HepG2 (cell line): Measurements from ENCODE around the gene LSM2. TPM values are rescaled to one million over a fixed set of nuclear protein-coding genes. Genes with fewer than 3 reads are reported as not detected.
A peak's percentile ranks its signal among the peaks of the same experiment; 100 is the strongest.

Experiments used
- ATF4 ChIP-seq, 2 experiments: fragments of 450-650 bp in 1 of 2; sonication (generic) in 1 of 2; formaldehyde crosslinking; IDR thresholded peaks; 2 replicates each; pipeline versions ENCODE4 v1.5.0 to v1.8.0; 2020 to 2022; ENCODE audit warnings: mild to moderate bottlenecking in 1 of 2, missing genetic modification reagents in 1 of 2
- CC2D1A ChIP-seq: sonication (generic); formaldehyde crosslinking; IDR thresholded peaks from 2 replicates; pipeline ENCODE4 v1.8.1; 2023; ENCODE audit warnings: mild to moderate bottlenecking, missing genetic modification reagents
- ETV5 ChIP-seq: IDR thresholded peaks from 2 replicates; pipeline ENCODE4 v1.6.1; 2018; ENCODE audit warnings: missing biosample characterization, missing genetic modification reagents, inconsistent platforms, borderline replicate concordance
- FOXA1 ChIP-seq, 2 experiments: fragments of 450-650 bp in 1 of 2; sonication (generic) in 1 of 2; formaldehyde crosslinking in 1 of 2; IDR thresholded peaks; 2 replicates each; pipeline versions ENCODE4 v1.4.0 to v1.6.1; 2016 to 2020; ENCODE audit warnings: missing genetic modification reagents in 1 of 2
- GABPB1 ChIP-seq: IDR thresholded peaks from 2 replicates; pipeline ENCODE4 v1.6.1; 2016; ENCODE audit warnings: mild to moderate bottlenecking, missing genetic modification reagents, moderate library complexity, missing compliant biosample characterization
- KLF6 ChIP-seq: IDR thresholded peaks from 2 replicates; pipeline ENCODE4 v1.8.0; 2016; ENCODE audit warnings: missing biosample characterization, missing genetic modification reagents
- MATR3 ChIP-seq: sonication (generic); formaldehyde crosslinking; IDR thresholded peaks from 2 replicates; pipeline ENCODE4 v1.4.0; 2020; ENCODE audit warnings: missing genetic modification reagents
- MIER2 ChIP-seq: IDR thresholded peaks from 2 replicates; pipeline ENCODE4 v1.6.1; 2016; ENCODE audit warnings: missing biosample characterization, missing genetic modification reagents
- PBX3 ChIP-seq: sonication (generic); formaldehyde crosslinking; IDR thresholded peaks from 2 replicates; pipeline ENCODE4 v1.8.1; 2023; ENCODE audit warnings: missing genetic modification reagents, inconsistent platforms, borderline replicate concordance
- PRDM15 ChIP-seq: sonication (generic); formaldehyde crosslinking; IDR thresholded peaks from 2 replicates; pipeline ENCODE4 v1.4.0; 2020; ENCODE audit warnings: missing genetic modification reagents
- RBFOX2 ChIP-seq: fragments of 200-400 bp; formaldehyde crosslinking; IDR thresholded peaks from 2 replicates; pipeline ENCODE4 v1.6.1; 2017; ENCODE audit warnings: low read depth, mild to moderate bottlenecking, low read length
- RCOR2 ChIP-seq: IDR thresholded peaks from 2 replicates; pipeline ENCODE4 v1.6.1; 2016; ENCODE audit warnings: missing biosample characterization, missing genetic modification reagents
- SIN3B ChIP-seq: fragments of 150-350 bp; IDR thresholded peaks from 2 replicates; pipeline ENCODE4 v1.6.1; 2014; ENCODE audit warnings: low read length
- SRF ChIP-seq: IDR thresholded peaks from 2 replicates; pipeline ENCODE4 v1.6.1; 2011; ENCODE audit warnings: mild to moderate bottlenecking, low read depth, low read length, moderate library complexity
- SUZ12 ChIP-seq: fragments of 150-350 bp; IDR thresholded peaks from 2 replicates; pipeline ENCODE4 v1.6.1; 2014; ENCODE audit warnings: low read depth, low read length
- ZBTB38 ChIP-seq: sonication (generic); formaldehyde crosslinking; IDR thresholded peaks from 2 replicates; pipeline ENCODE4 v1.5.1; 2020; ENCODE audit warnings: mild to moderate bottlenecking, missing genetic modification reagents
- ZBTB43 ChIP-seq: sonication (generic); formaldehyde crosslinking; conservative IDR thresholded peaks from 2 replicates; pipeline ENCODE4 v1.4.0; 2020; ENCODE audit warnings: missing genetic modification reagents
- ZBTB44 ChIP-seq: sonication (generic); formaldehyde crosslinking; IDR thresholded peaks from 2 replicates; pipeline ENCODE4 v1.4.0; 2020; ENCODE audit warnings: missing genetic modification reagents
- ZFP36 ChIP-seq: fragments of 150-350 bp; IDR thresholded peaks from 2 replicates; pipeline ENCODE4 v1.6.1; 2018; ENCODE audit warnings: borderline replicate concordance, low read length, low read depth; ENCODE audit not compliant: partially characterized antibody
- ZNF143 ChIP-seq: sonication (generic); formaldehyde crosslinking; IDR thresholded peaks from 2 replicates; pipeline ENCODE4 v1.4.0; 2020; ENCODE audit warnings: missing genetic modification reagents
- ZNF430 ChIP-seq: sonication (generic); formaldehyde crosslinking; IDR thresholded peaks from 2 replicates; pipeline ENCODE4 v1.9.0; 2021; ENCODE audit warnings: mild to moderate bottlenecking, missing genetic modification reagents
- ZNF44 ChIP-seq: sonication (generic); formaldehyde crosslinking; IDR thresholded peaks from 2 replicates; pipeline ENCODE4 v1.5.1; 2020; ENCODE audit warnings: mild to moderate bottlenecking, missing genetic modification reagents
- polyA plus RNA-seq, 8 experiments: library from polyadenylated mRNA; depleted of rRNA in 3 of 8; stranded (reverse) in 7 of 8; unstranded in 1 of 8; fragments of >200 nt; fragmentation: Illumina TruSeq in 4 of 8; extraction: Trizol in 4 of 8; gene quantifications; 2 replicates each; pipeline versions ENCODE4 v1.2.1 to v1.2.3, GENCODE V29; 2011 to 2016; ENCODE audit warnings: low read depth in 4 of 8, missing spikeins in 1 of 8, mixed read lengths in 1 of 8; ENCODE audit not compliant: insufficient read depth in 1 of 8
- total RNA-seq, 5 experiments: library from RNA; depleted of rRNA; stranded (reverse); fragments of >200 nt; fragmentation: Illumina TruSeq; extraction: Trizol; gene quantifications; 2 replicates each; pipeline ENCODE4 v1.2.3, GENCODE V29; 2016; ENCODE audit warnings: low read depth in 1 of 5

The LSM2 gene
- total and polyA plus RNA-seq, 2 of the 13 experiments (the other 11 are each of a cell fraction or from before 2014, with no cell fraction given), result 69.4 to 90.5 TPM

- TF ChIP-seq MIER2, result no peak
- TF ChIP-seq SRF, result no peak
- TF ChIP-seq ZBTB44, result no peak
- TF ChIP-seq ZNF44 (CRISPR knock-in tag), result no peak
- no peak for TF ChIP-seq ZNF143 (CRISPR knock-in tag)
- TF ChIP-seq ZBTB43, result no peak
- TF ChIP-seq PRDM15, result no peak
- peak; percentile 67 for TF ChIP-seq RBFOX2
- no peak for TF ChIP-seq SIN3B
- no peak for TF ChIP-seq MATR3 (CRISPR knock-in tag)
- no peak for TF ChIP-seq SUZ12
- TF ChIP-seq CC2D1A (CRISPR knock-in tag), result no peak
- no peak for TF ChIP-seq ZFP36
- no peak for TF ChIP-seq PBX3 (CRISPR knock-in tag)
- TF ChIP-seq ETV5, result no peak
- no peak for TF ChIP-seq ATF4 (CRISPR knock-in tag; IDR thresholded peaks at IDR 0.05)
- TF ChIP-seq RCOR2 (CRISPR knock-in tag), result 0 out of 2 replicates have a peak, but pooled peaks have one; percentile 19
- TF ChIP-seq GABPB1 (CRISPR knock-in tag), result peak; percentile 39; the same call in 1 of the 2 replicates
- TF ChIP-seq ZNF430 (CRISPR knock-in tag), result 0 out of 2 replicates have a peak, but pooled peaks have one; percentile 6
- no peak for TF ChIP-seq FOXA1 (IDR thresholded peaks at IDR 0.05)
- TF ChIP-seq FOXA1 (CRISPR knock-in tag; IDR thresholded peaks at IDR 0.05), result no peak; the same call in 1 of the 2 replicates
- TF ChIP-seq ZBTB38, result peak; percentile 95
- TF ChIP-seq KLF6 (CRISPR knock-in tag), result no peak
Observed at GRCh38 chr6:31821301-31822035, 14.7 kb upstream of the LSM2 start (continued).
